HT-29 (cell line): ENCODE data around the gene TMEM220. TPM values are rescaled to one million over a fixed set of nuclear protein-coding genes. Genes with fewer than 3 reads are reported as not detected.
"Not testable (repeated sequence)": the region's sequence is repeated elsewhere in the genome, so short reads cannot be mapped to it uniquely, and the experiment has no call there.

ENCODE experiments used
- DNase-seq: peaks from one replicate; pipeline ENCODE4 v3.0.0-alpha.2; 2015; ENCODE audit warnings: low spot score
- total RNA-seq: library from RNA; depleted of rRNA; stranded (reverse); fragments of >200 nt; shearing (Covaris generic); gene quantifications from 2 replicates; pipeline ENCODE4 v1.2.3, GENCODE V29; 2014

TMEM220 gene
- total RNA-seq, 1 experiment from 2014 or later = not detected

- no peak for DNase-seq
Observed at GRCh38 chr17:10754861-10755591, 25.2 kb upstream of the TMEM220 start.

- DNase-seq = peak; percentile 59
Observed at GRCh38 chr17:10754109-10754508, 24.3 kb upstream of the TMEM220 start.

GRCh38 chr17:10752696-10753095, 22.9 kb upstream of the TMEM220 start:
- DNase-seq = no peak

- DNase-seq = no peak
Observed at GRCh38 chr17:10751563-10751962, 21.7 kb upstream of the TMEM220 start.

GRCh38 chr17:10750210-10750609, 20.4 kb upstream of the TMEM220 start:
- no peak for DNase-seq

- no peak for DNase-seq
Observed at GRCh38 chr17:10748531-10749181, 18.8 kb upstream of the TMEM220 start.

- DNase-seq = no peak
Observed at GRCh38 chr17:10745231-10745630, 15.4 kb upstream of the TMEM220 start.

DNA sequence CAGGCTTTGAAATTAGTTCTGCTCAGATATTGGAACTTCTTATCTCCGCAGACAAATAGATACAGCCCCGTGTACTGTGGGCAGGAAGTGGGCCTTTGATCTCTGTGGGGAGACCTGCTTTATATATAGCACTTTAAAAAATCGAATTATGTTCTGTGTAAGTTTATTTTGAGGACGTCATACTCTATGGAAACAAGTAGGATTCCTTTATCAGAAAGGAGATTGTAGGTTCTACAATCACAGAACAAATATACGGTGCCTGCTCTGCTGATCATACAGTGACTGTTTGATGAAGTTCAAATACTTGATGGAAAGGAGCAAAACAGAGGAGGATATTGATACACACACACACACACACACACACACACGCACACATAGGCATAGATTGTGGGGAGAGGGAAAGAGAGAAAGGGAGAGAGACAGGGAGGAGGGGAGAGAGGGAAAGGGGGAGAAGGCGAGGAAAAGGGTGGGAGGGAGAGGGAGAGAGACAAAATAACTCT, 14.7 kb upstream of the TMEM220 start:
- DNase-seq = no peak

DNA sequence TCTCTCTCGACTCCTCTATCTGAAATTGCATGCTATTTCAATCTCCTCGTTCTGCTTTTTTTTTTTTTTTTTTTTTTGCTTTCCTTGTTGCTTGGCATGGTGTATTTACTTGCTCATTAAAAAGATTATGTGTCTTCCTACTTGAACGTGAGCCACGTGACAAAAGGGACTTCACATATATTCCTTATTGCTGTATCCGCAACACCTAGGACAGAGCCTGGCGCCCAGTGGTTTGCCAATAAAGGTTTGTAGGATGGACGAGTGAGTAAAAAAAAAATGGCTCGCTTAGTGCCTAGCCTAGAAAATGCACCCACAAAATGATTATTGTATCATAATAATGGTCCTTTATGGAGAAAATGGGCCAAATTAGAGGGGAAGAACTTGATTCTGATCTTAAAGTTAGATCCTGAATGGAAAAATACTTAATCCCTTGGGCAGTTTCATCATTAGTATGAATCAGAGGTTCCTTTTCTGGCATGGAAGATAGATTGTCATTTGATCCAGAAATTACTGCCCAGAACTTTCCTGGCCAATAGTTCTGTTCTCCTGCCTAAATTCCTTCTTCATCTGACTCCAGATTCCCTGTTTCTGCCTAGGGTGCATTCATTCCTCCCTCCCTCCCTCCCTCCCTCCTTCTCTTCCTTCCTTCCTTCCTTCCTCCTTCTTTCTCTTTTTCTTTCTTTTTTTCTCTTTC, 13.6 kb upstream of the TMEM220 start:
- DNase-seq = no peak

GRCh38 chr17:10742431-10742830, 12.6 kb upstream of the TMEM220 start:
- no peak for DNase-seq

DNA sequence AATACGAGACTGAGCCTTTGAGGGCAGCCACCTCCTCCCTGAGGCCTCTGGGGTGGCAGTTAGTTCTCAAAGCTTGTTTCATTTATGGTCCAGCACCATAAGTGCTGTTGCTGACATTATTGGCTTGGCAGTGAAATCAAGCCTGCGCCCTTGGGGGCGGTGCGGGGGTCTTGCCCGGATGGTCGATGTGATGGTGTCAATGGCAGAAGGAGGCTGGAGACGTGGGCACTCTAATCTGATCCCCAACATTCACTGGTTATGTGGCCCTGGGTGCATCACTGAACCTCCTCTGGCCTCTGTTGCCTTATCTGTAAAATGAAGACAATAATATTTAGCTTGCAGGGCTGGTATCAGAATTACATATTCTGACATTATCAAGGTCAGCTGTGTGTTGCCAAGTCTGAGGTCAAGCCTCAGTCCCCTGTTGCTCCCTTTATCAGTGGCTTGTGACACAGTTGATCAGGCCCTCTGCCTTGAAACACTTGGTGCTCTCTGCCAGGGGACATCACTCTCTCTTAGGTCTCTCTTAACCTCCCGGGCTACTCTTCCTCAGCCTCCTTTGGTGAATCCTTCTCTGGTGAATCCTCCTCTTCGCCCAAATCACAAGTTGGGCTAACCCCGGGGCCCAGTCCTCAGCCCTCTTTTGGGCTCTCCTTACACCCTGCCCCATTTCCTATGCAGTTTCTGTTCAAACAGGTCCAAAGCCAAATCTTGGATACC, 11.8 kb upstream of the TMEM220 start:
- no peak for DNase-seq

DNA sequence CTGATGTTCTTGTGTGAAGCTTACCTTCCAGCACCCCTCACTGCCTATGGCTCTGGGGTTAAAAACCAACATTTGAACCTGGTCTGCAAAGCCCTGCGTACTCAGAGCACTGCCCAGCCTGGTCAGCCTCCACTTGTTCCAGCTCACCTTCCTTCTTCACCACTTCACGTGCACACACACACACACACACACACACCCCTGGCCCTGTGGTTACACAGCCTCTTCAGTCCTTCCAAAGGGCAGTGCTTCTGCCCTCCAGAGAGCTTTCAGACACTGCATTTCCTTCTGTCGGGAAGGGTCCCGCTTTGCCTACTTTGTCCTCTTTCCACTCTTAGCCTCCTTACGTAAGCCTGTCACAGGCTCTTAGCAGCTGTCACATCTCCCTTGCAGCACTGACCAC, 9.6 kb upstream of the TMEM220 start:
- no peak for DNase-seq

DNA sequence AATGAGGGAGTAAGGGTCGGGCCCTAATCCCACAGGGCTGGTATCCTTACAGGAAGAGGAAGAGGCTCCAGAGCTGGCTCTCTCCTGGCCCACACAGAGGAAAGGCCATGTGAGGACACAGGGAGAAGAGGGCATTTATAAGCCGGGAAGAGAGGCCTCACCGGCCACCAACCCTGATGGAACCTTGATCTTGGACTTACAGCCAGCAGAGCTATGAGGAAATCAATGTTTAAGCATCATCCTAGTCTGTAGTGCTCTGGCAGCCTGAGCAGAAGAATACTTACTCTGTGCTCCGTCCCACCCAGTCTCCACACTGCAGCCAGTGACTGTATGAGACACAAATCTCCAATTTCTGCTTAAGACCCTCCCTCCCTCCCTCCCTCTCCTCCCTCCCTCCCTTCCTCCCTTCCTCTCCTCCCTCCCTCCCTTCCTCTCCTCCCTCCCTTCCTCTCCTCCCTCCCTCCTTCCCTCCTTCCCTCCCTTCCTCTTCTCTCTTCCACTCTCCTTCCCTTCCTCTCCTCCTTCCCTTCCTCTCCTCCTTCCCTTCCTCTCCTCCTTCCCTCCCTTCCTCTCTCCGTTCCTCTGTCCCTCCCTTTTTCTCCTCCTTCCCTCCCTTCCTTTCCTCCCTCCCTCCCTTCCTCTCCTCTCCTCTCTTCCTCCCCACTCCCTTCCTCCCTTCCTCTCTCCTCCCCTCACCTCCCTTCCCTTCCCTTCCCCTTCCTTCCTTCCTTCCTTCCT, 8.9 kb upstream of the TMEM220 start:
- DNase-seq = no peak

DNA sequence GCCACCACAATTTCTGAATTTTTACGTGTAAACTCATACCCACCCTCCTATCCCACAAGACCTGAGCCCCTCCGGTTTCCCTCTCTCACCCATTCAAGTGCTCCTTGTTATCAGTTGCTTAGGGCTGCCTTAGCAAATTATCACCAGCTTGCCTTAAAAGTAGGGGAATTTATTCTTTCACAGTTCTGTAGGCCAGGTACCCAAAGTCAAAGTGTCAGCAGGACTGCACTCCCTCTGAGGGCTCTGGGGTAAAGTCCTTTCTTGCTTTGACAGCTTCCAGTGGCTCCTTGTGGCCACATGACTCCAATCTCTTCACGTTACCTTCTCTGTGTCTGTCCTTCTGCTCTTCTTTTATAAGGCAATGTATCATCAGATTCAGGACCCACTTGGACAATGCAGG, 7.9 kb upstream of the TMEM220 start:
- no peak for DNase-seq

GRCh38 chr17:10737168-10737622, 7.4 kb upstream of the TMEM220 start:
- peak; percentile 90 for DNase-seq

DNA sequence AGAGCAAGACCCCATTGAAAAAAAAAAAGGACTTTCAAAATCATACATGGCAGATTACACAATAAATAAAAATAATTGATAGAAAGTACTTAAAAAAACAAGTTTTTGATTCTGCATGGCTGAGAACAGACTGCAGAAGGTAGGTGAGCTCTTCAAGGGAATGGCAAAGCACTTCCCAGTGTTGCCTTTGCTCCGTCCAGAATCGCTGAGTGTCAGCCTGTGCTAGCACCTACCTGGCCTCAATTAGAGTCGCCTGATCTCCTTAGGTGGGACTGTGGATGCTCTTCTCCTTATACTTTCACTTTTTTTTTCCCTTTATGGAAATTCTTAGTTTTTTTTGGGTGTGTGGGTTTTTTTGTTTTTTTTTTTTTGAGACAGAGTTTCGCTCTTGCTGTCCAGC, 6.0 kb upstream of the TMEM220 start:
- no peak for DNase-seq

DNA sequence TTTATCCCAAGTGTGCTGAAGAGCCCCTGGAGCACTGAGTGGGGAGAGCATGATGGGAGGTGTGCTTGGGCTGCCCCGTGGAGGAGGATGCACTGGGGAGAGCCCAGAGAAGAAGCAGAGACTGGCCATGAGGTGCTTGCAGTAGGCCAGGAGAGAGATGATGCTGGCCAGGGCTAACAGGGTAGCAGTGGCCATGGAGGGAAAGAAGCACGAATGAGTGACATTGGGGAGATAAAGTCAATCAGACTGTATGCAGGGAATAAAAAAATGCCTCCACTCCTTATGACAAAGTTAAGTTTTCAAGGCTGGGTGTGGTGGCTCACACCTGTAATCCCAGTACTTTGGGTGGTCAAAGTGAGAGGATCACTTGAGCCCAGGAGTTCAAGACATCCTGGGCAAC, 5.4 kb upstream of the TMEM220 start:
- no peak for DNase-seq

- no peak for DNase-seq
Observed at GRCh38 chr17:10733666-10734065, 3.8 kb upstream of the TMEM220 start.

DNA sequence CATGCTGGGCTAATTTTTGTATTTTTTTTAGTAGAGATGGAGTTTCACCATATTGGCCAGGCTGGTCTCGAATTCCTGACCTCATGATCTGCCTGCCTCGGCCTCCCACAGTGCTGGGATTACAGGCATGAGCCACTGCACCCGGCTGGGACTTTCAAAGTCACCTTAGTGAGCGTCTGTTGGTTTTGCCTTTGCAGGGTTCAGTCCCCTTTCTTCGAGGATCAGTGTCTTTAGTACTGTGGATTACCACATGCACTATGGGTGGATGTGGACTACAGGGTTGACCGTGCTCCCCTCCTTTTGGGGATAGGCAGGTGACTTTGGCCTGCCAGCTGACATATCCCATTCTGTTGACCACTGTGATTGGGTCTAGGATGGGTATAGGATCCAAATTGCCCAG, 2.3 kb upstream of the TMEM220 start:
- not testable (repeated sequence) for DNase-seq

- DNase-seq = no peak
Observed at GRCh38 chr17:10731408-10731879, 1.6 kb upstream of the TMEM220 start.

GRCh38 chr17:10730247-10730646, 424 bp upstream of the TMEM220 start:
- DNase-seq = not testable (repeated sequence)
